CD4-positive, alpha-beta T cell treated with Interleukin-10 for 1 hour (primary cell): ENCODE data around the gene TXNRD2.
A peak's percentile ranks its signal among the peaks of the same experiment; 100 is the strongest.

Experiments used
- DNase-seq: peaks from one replicate; pipeline ENCODE4 v3.0.0-alpha.2; 2020

The TXNRD2 gene

GRCh38 chr22:19941365-19942082, at the start of gene TXNRD2, which contains the start of gene COMT:
Gene TXNRD2 (minus strand): TSS chr22:19941818. CDS start chr22:19941803, 15 bp downstream.
Gene COMT (plus strand): TSS chr22:19941772. CDS start chr22:19962527, 20,755 bp downstream.
- DNase-seq: peak; percentile 74

- no peak for DNase-seq
Measured at GRCh38 chr22:19991395-19991644, 49.7 kb upstream of the TXNRD2 start.

DNA sequence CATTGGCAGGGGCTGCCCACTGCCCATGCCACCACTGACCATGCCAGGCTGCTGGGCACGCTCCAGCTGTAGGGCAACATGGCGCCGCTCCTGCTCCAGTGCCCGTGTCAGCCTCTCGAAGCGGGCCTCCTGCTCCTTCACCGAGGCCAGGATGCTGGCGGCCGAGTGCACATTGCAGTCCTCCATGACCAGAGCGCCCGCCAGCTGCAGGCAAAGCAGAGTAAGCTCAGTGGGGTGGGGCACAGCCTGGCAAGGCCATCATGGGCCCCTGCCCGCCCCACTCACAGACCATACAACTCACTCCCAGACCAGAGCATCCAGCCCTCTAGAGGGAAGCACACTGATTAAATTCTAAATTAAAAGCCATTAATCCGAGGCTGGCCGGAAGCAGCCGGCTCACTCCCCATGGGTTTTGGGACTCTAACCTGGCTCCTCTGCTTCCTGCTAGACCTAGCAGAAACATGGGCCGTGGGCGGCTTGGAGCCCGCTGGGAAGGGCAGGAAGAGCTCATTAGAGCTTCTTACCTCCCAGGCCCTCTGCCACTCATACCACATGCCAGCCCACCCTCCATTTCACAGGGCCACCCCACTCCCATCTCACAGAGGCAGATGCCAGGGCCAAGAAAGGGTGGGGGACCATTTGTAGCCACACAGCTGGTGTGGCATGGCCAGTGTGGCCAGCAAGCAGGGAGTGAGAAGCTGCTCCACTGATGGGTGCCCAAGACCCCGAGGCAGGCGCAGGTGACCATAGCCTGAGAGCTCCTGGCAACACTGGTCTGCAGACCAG, 49.2 kb upstream of the TXNRD2 start:
- DNase-seq: no peak

DNA sequence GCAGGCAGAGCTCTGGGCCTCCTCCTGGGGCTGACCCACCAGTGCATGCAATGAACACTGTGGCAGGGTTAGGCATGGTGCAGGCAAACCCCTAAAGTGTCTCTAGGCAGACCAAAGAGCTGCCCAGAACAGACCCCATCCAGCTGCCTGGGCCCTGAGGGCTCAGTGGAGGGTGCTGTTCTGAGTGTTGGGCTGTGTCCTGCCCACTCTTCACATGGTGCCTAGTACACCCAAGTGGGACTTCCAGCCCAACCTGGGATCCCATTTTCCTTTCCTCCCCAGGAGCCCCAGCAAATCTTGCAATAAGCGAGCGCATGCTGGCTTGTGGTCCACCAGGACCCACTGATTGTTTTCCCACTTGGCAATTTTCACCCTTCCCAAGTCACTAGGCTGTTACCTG, 48.6 kb upstream of the TXNRD2 start:
- DNase-seq: no peak

GRCh38 chr22:19989725-19990067, 48.1 kb upstream of the TXNRD2 start:
- no peak for DNase-seq

DNA sequence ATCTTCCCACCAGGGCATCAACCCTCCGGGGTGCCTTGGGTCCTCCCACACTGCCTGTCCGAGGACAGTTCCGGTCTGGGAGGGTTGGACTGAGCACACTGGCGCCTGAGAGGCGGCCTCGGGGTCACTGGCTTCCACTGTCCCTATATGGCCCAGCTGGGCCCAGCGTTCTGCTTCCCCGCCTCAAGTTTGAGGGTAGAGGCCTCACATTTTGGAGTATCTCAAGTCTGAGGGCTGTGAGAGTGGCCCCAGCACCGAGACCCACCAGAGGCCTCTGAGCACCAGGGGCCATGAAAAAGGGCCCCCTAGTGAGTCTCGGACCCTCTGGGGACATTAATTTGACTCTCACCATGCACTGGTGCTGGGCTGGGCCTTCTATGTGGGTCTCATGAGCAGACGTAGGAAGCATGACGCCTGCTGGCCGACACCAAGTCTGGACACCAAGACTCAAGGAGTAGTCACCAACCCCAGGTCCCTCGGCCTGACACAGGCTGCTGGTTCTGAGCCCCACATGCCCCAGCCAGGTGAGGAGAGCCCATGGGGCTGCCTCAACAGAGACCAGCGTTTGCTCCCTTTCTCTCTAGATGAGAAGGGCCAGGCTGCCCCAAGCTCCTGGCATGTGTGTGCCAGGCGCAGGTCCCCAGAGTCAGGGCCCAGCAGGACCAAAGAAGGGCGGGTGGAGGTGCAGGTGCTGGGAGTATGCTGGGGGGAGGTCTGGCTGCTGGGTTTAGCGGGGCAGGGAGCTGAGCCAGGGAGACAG, 47.5 kb upstream of the TXNRD2 start:
- no peak for DNase-seq

DNA sequence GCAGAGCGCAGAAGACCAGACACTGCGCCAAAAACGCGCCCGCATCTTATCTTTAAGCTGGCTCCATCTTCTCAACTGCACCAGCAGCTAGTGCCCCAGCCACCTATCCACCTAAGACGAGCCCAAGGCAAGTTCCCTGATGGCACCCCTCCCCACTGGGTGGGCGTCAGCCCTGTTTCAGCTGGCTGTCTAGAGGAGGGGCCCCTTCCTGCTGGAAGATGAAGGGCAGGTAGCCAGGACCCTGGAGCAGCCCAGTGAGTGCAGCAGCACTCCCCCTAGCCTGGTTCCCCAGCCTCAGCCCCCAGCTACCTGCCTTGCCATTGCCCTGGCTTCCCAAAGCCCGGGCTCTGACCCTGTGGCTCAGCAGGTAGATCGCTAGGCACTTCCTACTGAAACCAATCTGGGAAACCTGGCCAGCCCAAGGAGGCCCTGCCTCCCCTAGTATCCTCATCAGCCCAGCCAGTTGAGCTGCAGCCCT, 46.8 kb upstream of the TXNRD2 start:
- no peak for DNase-seq

DNA sequence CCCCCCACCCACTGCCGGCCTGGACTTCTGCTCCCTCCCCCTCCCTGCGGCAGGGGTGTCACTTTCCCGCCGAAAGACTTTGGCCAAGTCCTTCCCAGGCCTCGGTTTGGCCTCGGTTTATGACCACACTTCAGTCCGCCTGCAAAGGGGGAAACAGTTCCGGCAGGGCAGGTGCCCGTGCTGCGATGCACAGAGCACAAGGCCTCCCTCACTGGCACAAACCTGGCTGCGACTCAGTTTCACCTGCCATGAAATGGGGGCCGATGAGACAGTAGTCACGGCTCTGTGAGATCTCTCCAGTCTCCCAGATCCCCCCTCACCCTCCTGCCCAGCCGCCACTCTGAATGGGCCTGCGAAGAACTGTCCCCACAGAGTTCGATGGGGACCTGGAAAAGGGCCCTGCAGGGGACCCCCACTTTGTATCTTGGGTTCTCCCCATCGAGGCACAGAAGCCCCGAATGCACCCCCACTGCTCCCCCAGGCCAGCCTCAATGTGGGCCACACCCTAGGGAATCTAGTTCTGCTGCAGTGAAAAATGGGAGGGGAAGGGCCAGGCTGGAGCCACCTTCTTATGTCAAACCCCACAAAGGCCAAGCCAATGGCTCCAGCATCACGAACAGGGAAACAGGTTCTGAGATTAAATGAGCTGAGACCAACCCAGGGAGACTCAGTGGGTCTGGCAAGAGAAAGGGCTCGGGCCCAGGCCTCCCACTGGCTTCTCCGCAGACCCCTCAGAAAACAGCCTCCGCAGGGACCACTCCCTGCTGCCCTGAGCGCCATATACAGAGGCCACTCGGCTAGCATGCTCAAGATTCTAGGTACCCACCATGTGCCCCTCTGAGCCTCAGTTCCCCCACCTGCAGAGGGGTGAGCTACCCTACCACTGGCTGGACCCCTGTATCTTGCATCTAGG, 46.0 kb upstream of the TXNRD2 start:
- no peak for DNase-seq

- peak; percentile 59 for DNase-seq
Measured at GRCh38 chr22:19986410-19987341, 45.1 kb upstream of the TXNRD2 start.

- DNase-seq: no peak
Measured at GRCh38 chr22:19986011-19986409, 44.4 kb upstream of the TXNRD2 start.

- no peak for DNase-seq
Measured at GRCh38 chr22:19984851-19985811, 43.5 kb upstream of the TXNRD2 start.

- DNase-seq: no peak
Measured at GRCh38 chr22:19984201-19984753, 42.7 kb upstream of the TXNRD2 start.

- no peak for DNase-seq
Measured at GRCh38 chr22:19983741-19984140, 42.1 kb upstream of the TXNRD2 start.

- no peak for DNase-seq
Measured at GRCh38 chr22:19982991-19983578, 41.5 kb upstream of the TXNRD2 start.

GRCh38 chr22:19981961-19982920, 40.6 kb upstream of the TXNRD2 start:
- no peak for DNase-seq

DNA sequence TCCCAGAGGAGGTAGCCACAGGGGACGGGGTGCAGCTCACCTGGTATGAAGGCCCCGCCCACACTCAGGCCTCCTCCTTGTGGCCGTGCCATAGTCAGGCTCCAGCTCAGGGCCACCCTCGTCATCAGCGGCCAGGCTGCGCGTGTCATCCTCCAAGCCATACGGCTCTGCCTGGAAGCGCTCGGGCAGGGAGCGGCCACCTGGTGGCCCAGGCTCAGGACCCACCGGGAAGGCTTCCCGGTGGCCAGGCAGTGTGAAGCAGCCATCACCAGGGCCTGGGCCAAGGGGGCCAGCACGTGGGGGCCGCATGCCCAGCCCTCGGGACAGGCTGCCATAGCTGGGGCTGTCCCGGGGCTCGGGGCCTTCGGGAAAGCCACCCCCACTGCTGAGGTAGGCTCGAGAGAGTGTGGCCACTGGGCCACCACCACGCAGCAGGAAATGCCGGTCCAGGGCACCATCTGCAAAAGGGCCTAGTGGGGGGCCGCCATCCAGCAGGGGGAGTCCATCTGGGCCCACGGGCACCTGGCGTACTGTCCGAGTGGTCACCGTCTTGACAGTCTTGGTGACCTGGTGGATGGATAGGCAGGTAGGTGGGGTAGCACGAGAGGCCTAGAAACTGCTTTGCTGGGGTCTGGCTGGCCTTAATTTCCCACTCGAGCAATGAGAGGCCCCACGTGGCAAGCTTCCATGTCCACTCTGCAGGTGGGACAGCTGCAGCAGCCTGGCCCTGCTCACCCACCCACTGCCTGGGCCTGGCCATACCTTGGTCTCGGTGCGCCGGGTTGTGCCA, 39.7 kb upstream of the TXNRD2 start:
- DNase-seq: no peak

DNA sequence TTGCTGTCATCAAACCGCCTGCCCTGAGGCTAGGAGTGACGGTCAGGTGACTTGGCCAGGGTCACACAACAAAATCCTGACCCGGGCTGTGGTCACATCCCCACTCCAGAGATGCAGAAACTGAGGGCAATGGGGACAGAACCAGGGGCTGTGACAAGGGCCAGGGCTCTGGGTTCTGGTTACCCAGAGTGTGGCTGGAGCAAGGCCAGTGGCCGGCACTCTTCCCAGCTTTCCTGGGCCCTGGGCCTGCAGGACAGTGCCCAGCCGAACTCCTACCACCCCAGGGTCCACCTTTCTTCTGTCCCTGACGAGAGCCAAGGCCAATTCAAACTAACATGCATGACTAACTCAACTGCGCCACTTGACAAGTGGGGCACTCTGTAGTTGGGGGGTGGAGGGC, 39.1 kb upstream of the TXNRD2 start:
- DNase-seq: no peak
